Kidney epithelial cell (primary cell): ENCODE data around the gene PM20D2. TPM values are rescaled to one million over a fixed set of nuclear protein-coding genes. Genes with fewer than 3 reads are reported as not detected.

Experiments
- DNase-seq: peaks from one replicate; pipeline ENCODE4 v3.0.0-alpha.2; 2010; ENCODE audit warnings: low read depth
- H3K27me3 ChIP-seq: 2 replicates; pipeline ENCODE4 v1.6.0; 2011; ENCODE audit warnings: low read length; ENCODE audit not compliant: control insufficient read depth, insufficient read depth
- H3K36me3 ChIP-seq: 2 replicates; pipeline ENCODE4 v1.5.1; 2011; ENCODE audit warnings: low read length; ENCODE audit not compliant: control insufficient read depth, insufficient read depth
- H3K4me3 ChIP-seq: 2 replicates; pipeline ENCODE4 v1.5.1; 2011; ENCODE audit warnings: low read depth, mild to moderate bottlenecking, control low read depth, low read length
- CTCF ChIP-seq: IDR thresholded peaks from 2 replicates; pipeline ENCODE4 v1.5.1; 2011; ENCODE audit warnings: mild to moderate bottlenecking, moderate library complexity, low read length, control low read depth, inconsistent platforms; ENCODE audit not compliant: insufficient read depth, poor library complexity, severe bottlenecking
- total RNA-seq: library from RNA; depleted of rRNA; stranded (reverse); fragments of >200 nt; gene quantifications from 2 replicates; pipeline ENCODE4 v1.2.3, GENCODE V29; 2015

The PM20D2 gene
- total RNA-seq, 1 donor from 2014 or later, result 26.4 TPM

DNA sequence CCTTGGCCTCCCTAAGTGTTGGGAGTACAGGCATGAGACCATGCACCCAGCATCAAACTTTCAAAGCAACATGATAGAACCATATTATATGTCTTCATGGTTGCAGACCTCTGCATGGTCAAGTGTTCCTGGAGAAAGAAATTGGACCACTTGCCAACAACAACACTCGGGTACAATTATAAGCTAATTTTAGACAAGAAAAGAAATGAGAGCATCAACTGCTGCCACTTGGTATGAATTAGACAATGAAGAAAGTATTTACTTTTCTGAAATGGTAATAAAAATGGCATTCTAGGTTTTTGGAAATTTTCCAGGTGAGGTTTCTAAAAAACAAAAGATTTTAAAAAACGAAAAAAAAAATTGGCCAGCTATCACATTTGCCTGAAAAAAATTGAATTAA lies 7.7 kb upstream of the PM20D2 start:
- Histone ChIP-seq H3K36me3 (no peaks in the 10 kb centered on the region), H3K27me3 (no peaks in the 10 kb centered on the region), H3K4me3 (no peak overlapping the region)
- no peak for TF ChIP-seq CTCF
- DNase-seq, result no peak

DNA sequence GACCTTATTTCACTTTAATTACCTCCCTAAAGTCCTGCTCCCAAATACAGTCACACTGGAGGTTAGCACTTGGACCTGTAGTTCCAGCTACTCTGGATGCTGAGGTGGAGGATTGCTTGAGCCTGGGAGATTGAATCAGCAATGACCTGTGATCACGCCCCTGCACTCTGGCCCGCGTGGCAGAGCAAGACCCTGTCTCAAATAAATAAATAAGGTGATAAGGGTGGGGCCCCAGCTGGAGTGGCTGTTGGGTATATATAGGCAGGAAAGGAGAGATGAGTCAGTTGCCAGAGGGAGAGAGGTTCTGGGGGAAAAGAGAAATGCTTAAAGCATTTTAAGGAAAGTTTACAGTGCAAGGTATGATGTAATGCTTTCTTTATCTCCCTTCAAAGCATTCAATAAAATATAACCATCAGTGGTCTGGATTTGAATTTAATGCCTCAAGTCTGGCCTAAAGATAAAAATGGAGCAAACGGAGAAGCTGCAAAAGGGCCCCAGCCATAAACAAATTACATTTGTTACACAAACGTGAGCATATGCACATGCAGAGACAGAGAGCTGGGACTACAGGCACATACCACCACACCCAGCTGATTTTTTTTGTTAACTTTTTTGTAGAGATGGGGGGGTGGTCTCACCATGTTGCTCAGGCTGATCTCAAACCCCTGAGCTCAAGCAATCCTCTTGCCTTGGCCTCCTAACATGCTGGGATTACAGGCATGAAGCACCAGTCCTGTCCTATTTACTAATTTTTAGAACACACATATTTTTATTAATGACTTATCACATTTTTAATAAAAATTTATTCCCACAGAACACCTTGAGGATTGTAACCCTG lies 6.1 kb upstream of the PM20D2 start:
- Histone ChIP-seq H3K27me3 (no peaks in the 10 kb centered on the region), H3K4me3 (no peak overlapping the region), H3K36me3 (no peaks in the 10 kb centered on the region)
- TF ChIP-seq CTCF, result no peak
- DNase-seq, result no peak

DNA sequence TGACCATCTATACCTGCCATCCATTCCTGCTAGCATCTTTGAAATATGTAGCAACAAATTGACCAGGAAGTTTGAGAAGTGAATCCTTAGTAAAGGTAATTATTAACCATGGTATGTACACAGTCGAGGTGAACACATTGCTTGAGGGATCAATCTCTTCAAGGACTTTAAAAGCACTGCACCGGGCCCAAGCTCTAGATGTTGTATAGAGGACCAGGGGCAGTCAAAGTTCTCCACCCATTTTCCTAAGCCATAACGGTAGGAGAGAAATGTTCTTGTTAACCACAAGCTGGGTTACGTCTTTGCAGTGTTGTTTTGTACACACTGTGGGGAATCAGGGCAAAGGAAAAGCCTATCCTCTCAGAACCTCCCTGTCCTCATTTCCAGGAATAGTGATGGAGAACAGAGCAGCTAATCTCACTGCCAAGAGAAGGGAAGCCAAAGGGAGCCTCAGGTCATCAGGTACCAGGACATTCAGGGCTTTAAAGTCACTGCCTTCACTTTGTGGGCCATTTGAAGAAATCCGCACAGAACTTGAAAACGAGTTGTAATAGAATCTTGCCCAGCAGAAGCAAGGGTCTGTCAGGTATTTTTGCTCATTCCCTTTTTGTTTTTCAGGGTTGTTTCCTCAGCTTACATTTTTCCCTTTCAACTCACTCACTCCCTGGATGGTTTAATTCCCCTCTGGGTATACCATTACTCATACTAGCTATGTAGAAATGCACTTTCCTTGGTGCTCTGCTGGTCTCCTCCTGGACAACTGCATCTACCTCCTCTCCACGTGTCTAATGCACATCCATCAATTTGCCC lies 5.3 kb upstream of the PM20D2 start:
- TF ChIP-seq CTCF, result no peak
- Histone ChIP-seq H3K4me3 (no peak overlapping the region), H3K27me3 (no peaks in the 10 kb centered on the region), H3K36me3 (no peaks in the 10 kb centered on the region)
- DNase-seq, result no peak

- no peaks in the 10 kb centered on the region for H3K36me3 ChIP-seq
- H3K27me3 ChIP-seq, result no peaks in the 10 kb centered on the region
- no peak overlapping the region for H3K4me3 ChIP-seq
- no peak for TF ChIP-seq CTCF
- DNase-seq, result no peak
Observed at GRCh38 chr6:89144354-89144906, 1.4 kb upstream of the PM20D2 start.

GRCh38 chr6:89145091-89145955 lies 532 bp upstream of the PM20D2 start:
- H3K27me3 ChIP-seq, result no peaks in the 10 kb centered on the region

More at GRCh38 chr6:89145091-89145955, 532 bp upstream of the PM20D2 start:
- no peak for DNase-seq
- Histone ChIP-seq H3K4me3 (peak overlapping the region; percentile 79), H3K36me3 (no peaks in the 10 kb centered on the region)
- no peak for TF ChIP-seq CTCF
